ENCODE results near the gene CTNNA2.

DNA sequence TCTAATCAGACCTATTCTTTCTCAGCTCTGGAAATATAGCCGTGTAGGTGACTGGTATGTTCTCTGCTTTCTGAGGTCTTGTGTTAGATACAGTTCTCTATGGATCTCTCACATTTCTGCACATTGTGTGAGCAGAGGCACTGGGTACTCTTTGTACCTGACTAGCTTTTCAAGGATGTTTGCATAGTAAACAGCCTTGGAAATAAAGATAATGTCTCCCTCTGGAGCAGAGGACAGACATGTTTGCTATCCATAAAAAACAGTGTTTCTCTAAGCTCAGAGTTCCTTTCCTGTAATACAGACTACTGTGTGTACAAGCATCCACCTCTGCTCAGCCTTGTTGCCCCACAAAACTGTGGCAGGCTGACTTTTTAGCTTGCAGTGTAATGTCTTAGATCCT lies 279.2 kb downstream of the CTNNA2 start:
- TF ChIP-seq CTCF (IDR thresholded peaks at IDR 0.05) (no peak), POLR2A (IDR thresholded peaks at IDR 0.05) (no peak)
